ENCODE measurements around the gene TES. TPM values are rescaled to one million over a fixed set of nuclear protein-coding genes. Genes with fewer than 3 reads are reported as not detected.

The TES gene
- polyA plus RNA-seq, 1 donor (not counting 4 experiments of a cell fraction or from before 2014, with no cell fraction given) = 187 TPM

- H3K9me3 ChIP-seq (ENCODE audit: control insufficient read depth, low read depth, low read length) = no peaks in the 10 kb centered on the region
- no peaks in the 10 kb centered on the region for H3K9me1 ChIP-seq (ENCODE audit: control insufficient read depth, extremely low read depth, insufficient read depth, low read length)
- no peak overlapping the region for H3K9ac ChIP-seq (ENCODE audit: control insufficient read depth, extremely low read depth, insufficient read depth, low read length)
- no peak for DNase-seq (ENCODE audit: low read depth, low spot score)
- no peak for FAIRE-seq
- H3K4me2 ChIP-seq (ENCODE audit: control insufficient read depth, extremely low read depth, insufficient read depth, low read depth, low read length) = no peak overlapping the region
- no peaks in the 10 kb centered on the region for H3K36me3 ChIP-seq (ENCODE audit: control insufficient read depth in 2 of 2, extremely low read depth in 1 of 2, insufficient read depth in 2 of 2, low read length in 2 of 2)
- H3K4me1 ChIP-seq (ENCODE audit: control insufficient read depth, extremely low read depth, insufficient read depth, low read length) = no peaks in the 10 kb centered on the region
- no peaks in the 10 kb centered on the region for H3K79me2 ChIP-seq (ENCODE audit: control insufficient read depth, insufficient read depth, low read length)
- H3K27ac ChIP-seq (ENCODE audit: control insufficient read depth, insufficient read depth, low read length) = no peak overlapping the region
- TF ChIP-seq EZH2 (IDR thresholded peaks at IDR 0.05; ENCODE audit: low read length) (no peak), CTCF (optimal IDR thresholded peaks at IDR 0.05 in 1 of 3, IDR thresholded peaks at IDR 0.05 in 1 of 3, conservative IDR thresholded peaks at IDR 0.05 in 1 of 3; ENCODE audit: extremely low read depth in 1 of 3, insufficient read depth in 2 of 3, low read length in 3 of 3) (no peak)
- H4K20me1 ChIP-seq (ENCODE audit: control insufficient read depth, extremely low read depth, insufficient read depth, low read length) = no peaks in the 10 kb centered on the region
- no peaks in the 10 kb centered on the region for H3K27me3 ChIP-seq (ENCODE audit: control insufficient read depth, extremely low read depth, insufficient read depth, low read length)
- no peak overlapping the region for H2AFZ ChIP-seq (ENCODE audit: control insufficient read depth, low read length)
- dilution Hi-C loops (cut with MboI; ENCODE audit: extremely low pct_ligation_motif_present, low sequenced_read_pairs) = no loop called here
- no peak overlapping the region for H3K4me3 ChIP-seq (ENCODE audit: control insufficient read depth in 2 of 3, extremely low read depth in 1 of 3, insufficient read depth in 2 of 3, low read depth in 1 of 3, low read length in 3 of 3)
Observed at GRCh38 chr7:116187400-116187799, 22.9 kb upstream of the TES start.

- Histone ChIP-seq H3K9me1 (ENCODE audit: control insufficient read depth, extremely low read depth, insufficient read depth, low read length) (no peaks in the 10 kb centered on the region), H3K9ac (ENCODE audit: control insufficient read depth, extremely low read depth, insufficient read depth, low read length) (no peak overlapping the region), H3K4me3 (ENCODE audit: control insufficient read depth in 2 of 3, extremely low read depth in 1 of 3, insufficient read depth in 2 of 3, low read depth in 1 of 3, low read length in 3 of 3) (no peak overlapping the region), H3K27me3 (ENCODE audit: control insufficient read depth, extremely low read depth, insufficient read depth, low read length) (no peaks in the 10 kb centered on the region), H4K20me1 (ENCODE audit: control insufficient read depth, extremely low read depth, insufficient read depth, low read length) (no peaks in the 10 kb centered on the region), H3K27ac (ENCODE audit: control insufficient read depth, insufficient read depth, low read length) (no peak overlapping the region), H3K79me2 (ENCODE audit: control insufficient read depth, insufficient read depth, low read length) (no peaks in the 10 kb centered on the region), H3K36me3 (ENCODE audit: control insufficient read depth in 2 of 2, extremely low read depth in 1 of 2, insufficient read depth in 2 of 2, low read length in 2 of 2) (no peaks in the 10 kb centered on the region), H2AFZ (ENCODE audit: control insufficient read depth, low read length) (no peak overlapping the region), H3K4me1 (ENCODE audit: control insufficient read depth, extremely low read depth, insufficient read depth, low read length) (no peaks in the 10 kb centered on the region), H3K4me2 (ENCODE audit: control insufficient read depth, extremely low read depth, insufficient read depth, low read depth, low read length) (no peak overlapping the region), H3K9me3 (ENCODE audit: control insufficient read depth, low read depth, low read length) (no peaks in the 10 kb centered on the region)
- no peak for TF ChIP-seq EZH2 (IDR thresholded peaks at IDR 0.05; ENCODE audit: low read length)
- FAIRE-seq (no peak), DNase-seq (ENCODE audit: low read depth, low spot score) (no peak)
- dilution Hi-C loops (cut with MboI; ENCODE audit: extremely low pct_ligation_motif_present, low sequenced_read_pairs) = no loop called here
Observed at GRCh38 chr7:116193329-116194087, 16.8 kb upstream of the TES start.

- no peak for TF ChIP-seq EZH2 (IDR thresholded peaks at IDR 0.05; ENCODE audit: low read length)
- no peak for TF ChIP-seq CTCF (optimal IDR thresholded peaks at IDR 0.05 in 1 of 3, IDR thresholded peaks at IDR 0.05 in 1 of 3, conservative IDR thresholded peaks at IDR 0.05 in 1 of 3; ENCODE audit: extremely low read depth in 1 of 3, insufficient read depth in 2 of 3, low read length in 3 of 3)
Observed at GRCh38 chr7:116194115-116194514, 16.2 kb upstream of the TES start.

More at GRCh38 chr7:116194115-116194514, 16.2 kb upstream of the TES start:
- Histone ChIP-seq H4K20me1 (ENCODE audit: control insufficient read depth, extremely low read depth, insufficient read depth, low read length) (no peaks in the 10 kb centered on the region), H3K4me2 (ENCODE audit: control insufficient read depth, extremely low read depth, insufficient read depth, low read depth, low read length) (no peak overlapping the region), H3K79me2 (ENCODE audit: control insufficient read depth, insufficient read depth, low read length) (no peaks in the 10 kb centered on the region), H2AFZ (ENCODE audit: control insufficient read depth, low read length) (no peak overlapping the region), H3K9me3 (ENCODE audit: control insufficient read depth, low read depth, low read length) (no peaks in the 10 kb centered on the region), H3K9ac (ENCODE audit: control insufficient read depth, extremely low read depth, insufficient read depth, low read length) (no peak overlapping the region), H3K9me1 (ENCODE audit: control insufficient read depth, extremely low read depth, insufficient read depth, low read length) (no peaks in the 10 kb centered on the region), H3K4me1 (ENCODE audit: control insufficient read depth, extremely low read depth, insufficient read depth, low read length) (peaks cover 5% of the 10 kb centered on the region), H3K27ac (ENCODE audit: control insufficient read depth, insufficient read depth, low read length) (no peak overlapping the region), H3K36me3 (ENCODE audit: control insufficient read depth in 2 of 2, extremely low read depth in 1 of 2, insufficient read depth in 2 of 2, low read length in 2 of 2) (no peaks in the 10 kb centered on the region), H3K4me3 (ENCODE audit: control insufficient read depth in 2 of 3, extremely low read depth in 1 of 3, insufficient read depth in 2 of 3, low read depth in 1 of 3, low read length in 3 of 3) (no peak overlapping the region), H3K27me3 (ENCODE audit: control insufficient read depth, extremely low read depth, insufficient read depth, low read length) (no peaks in the 10 kb centered on the region)
- dilution Hi-C loops (cut with MboI; ENCODE audit: extremely low pct_ligation_motif_present, low sequenced_read_pairs) = no loop called here
- DNase-seq (ENCODE audit: low read depth, low spot score) (no peak), FAIRE-seq (no peak)
